Measurements from ENCODE around the gene ZNF428. TPM values are rescaled to one million over a fixed set of nuclear protein-coding genes. Genes with fewer than 3 reads are reported as not detected.

Gene ZNF428
- total and polyA plus RNA-seq, 2 of the 4 experiments (the other 2 are of a cell fraction) = 9.9 to 32.3 TPM

GRCh38 chr19:43586346-43586745 lies 33.1 kb downstream of the ZNF428 start:
- TF ChIP-seq FOS (IDR thresholded peaks at IDR 0.05; ENCODE audit: low read depth, low read length) = no peak
- TF ChIP-seq CEBPB (IDR thresholded peaks at IDR 0.05; ENCODE audit: low read depth, low read length) = no peak
- no peak for TF ChIP-seq MAFK (IDR thresholded peaks at IDR 0.05; ENCODE audit: low read depth, low read length)
- no peak for TF ChIP-seq MXI1 (IDR thresholded peaks at IDR 0.05; ENCODE audit: borderline replicate concordance, low read depth, low read length)
- no peak for TF ChIP-seq POLR2A (IDR thresholded peaks at IDR 0.05; ENCODE audit: low read depth, low read length)
- no peak for TF ChIP-seq RFX5 (IDR thresholded peaks at IDR 0.05; ENCODE audit: low read depth, low read length)
- TF ChIP-seq, protein P1, sequence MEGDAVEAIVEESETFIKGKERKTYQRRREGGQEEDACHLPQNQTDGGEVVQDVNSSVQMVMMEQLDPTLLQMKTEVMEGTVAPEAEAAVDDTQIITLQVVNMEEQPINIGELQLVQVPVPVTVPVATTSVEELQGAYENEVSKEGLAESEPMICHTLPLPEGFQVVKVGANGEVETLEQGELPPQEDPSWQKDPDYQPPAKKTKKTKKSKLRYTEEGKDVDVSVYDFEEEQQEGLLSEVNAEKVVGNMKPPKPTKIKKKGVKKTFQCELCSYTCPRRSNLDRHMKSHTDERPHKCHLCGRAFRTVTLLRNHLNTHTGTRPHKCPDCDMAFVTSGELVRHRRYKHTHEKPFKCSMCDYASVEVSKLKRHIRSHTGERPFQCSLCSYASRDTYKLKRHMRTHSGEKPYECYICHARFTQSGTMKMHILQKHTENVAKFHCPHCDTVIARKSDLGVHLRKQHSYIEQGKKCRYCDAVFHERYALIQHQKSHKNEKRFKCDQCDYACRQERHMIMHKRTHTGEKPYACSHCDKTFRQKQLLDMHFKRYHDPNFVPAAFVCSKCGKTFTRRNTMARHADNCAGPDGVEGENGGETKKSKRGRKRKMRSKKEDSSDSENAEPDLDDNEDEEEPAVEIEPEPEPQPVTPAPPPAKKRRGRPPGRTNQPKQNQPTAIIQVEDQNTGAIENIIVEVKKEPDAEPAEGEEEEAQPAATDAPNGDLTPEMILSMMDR (conservative IDR thresholded peaks at IDR 0.05; ENCODE audit: low read depth, low read length) = no peak
- TF ChIP-seq BHLHE40 (IDR thresholded peaks at IDR 0.05; ENCODE audit: low read depth, low read length) = no peak
- no peak for TF ChIP-seq CHD1 (IDR thresholded peaks at IDR 0.05; ENCODE audit: low read depth, low read length)
- TF ChIP-seq NFE2L2 (IDR thresholded peaks at IDR 0.05; ENCODE audit: low read depth, low read length) = no peak
- no peak for TF ChIP-seq RAD21 (IDR thresholded peaks at IDR 0.05; ENCODE audit: low read length)
- no peak for TF ChIP-seq MAZ (IDR thresholded peaks at IDR 0.05; ENCODE audit: borderline replicate concordance, low read depth, low read length)
- no peak for TF ChIP-seq RCOR1 (IDR thresholded peaks at IDR 0.05; ENCODE audit: insufficient replicate concordance, low read length)
- no peak for TF ChIP-seq SMC3 (IDR thresholded peaks at IDR 0.05; ENCODE audit: low read depth, low read length)
- dilution Hi-C loops (cut with HindIII; ENCODE audit: low sequenced_read_pairs, unreplicated experiment) = no loop called here
- Histone ChIP-seq H2AFZ (replicated peaks; ENCODE audit: low read length, poor library complexity) (no peak overlapping the region), H2BK120ac (ENCODE audit: low read depth, low read length) (no peak overlapping the region), H2BK5ac (ENCODE audit: low read depth, low read length, poor library complexity, severe bottlenecking) (no peak overlapping the region), H3K27me3 (ENCODE audit: control insufficient read depth, insufficient read depth, low read length) (no peaks in the 10 kb centered on the region), H3K9me1 (ENCODE audit: insufficient read depth, low read length) (peaks cover 11% of the 10 kb centered on the region), H4K91ac (ENCODE audit: insufficient read depth, low read depth, low read length) (no peak overlapping the region), H3K4me2 (ENCODE audit: low read depth, low read length) (no peak overlapping the region), H3K56ac (ENCODE audit: extremely low read depth, insufficient read depth, low read length) (no peak overlapping the region), H4K8ac (ENCODE audit: low read depth in 2 of 2, low read length in 2 of 2) (no peak overlapping the region), H3K36me3 (ENCODE audit: control insufficient read depth, insufficient read depth, low read length) (peaks cover 28% of the 10 kb centered on the region), H2AK5ac (ENCODE audit: low read depth, low read length) (no peak overlapping the region), H3K4me3 (ENCODE audit: insufficient read depth, low read depth, low read length) (no peak overlapping the region), H2BK20ac (ENCODE audit: low read depth, low read length) (no peak overlapping the region), H3K4ac (ENCODE audit: low read depth, low read length) (no peak overlapping the region), H3K9ac (ENCODE audit: low read depth, low read length) (no peak overlapping the region), H3K14ac (replicated peaks; ENCODE audit: low read depth, low read length) (no peak overlapping the region), H3K18ac (ENCODE audit: low read depth, low read length) (no peak overlapping the region), H2AK9ac (replicated peaks; ENCODE audit: low read depth, low read length, poor library complexity) (no peak overlapping the region), H4K5ac (ENCODE audit: low read depth, low read length) (no peak overlapping the region), H3K23ac (ENCODE audit: low read depth, low read length) (no peak overlapping the region), H3K4me1 (ENCODE audit: control insufficient read depth, insufficient read depth, low read length) (no peaks in the 10 kb centered on the region), H3K27ac (ENCODE audit: insufficient read depth, low read length) (no peak overlapping the region), H2BK15ac (ENCODE audit: low read depth, low read length) (no peak overlapping the region), H3K9me3 (ENCODE audit: control insufficient read depth, insufficient read depth, low read length) (no peaks in the 10 kb centered on the region), H4K20me1 (ENCODE audit: insufficient read depth, low read length) (peaks cover 10% of the 10 kb centered on the region), H3K79me1 (ENCODE audit: low read depth in 1 of 2, low read length in 2 of 2) (peaks cover 11 to 45% of the 10 kb centered on the region in 2 experiments)
- in situ Hi-C loops (cut with MboI; ENCODE audit: low sequenced_read_pairs) = no loop called here
- CTCF ChIA-PET = interaction anchor here (1.0 kb wide), 1 partner anchor 9 kb away, joined by 3 read pairs; no protein-coding TSS in a partner anchor
- POLR2A ChIA-PET (ENCODE audit: unreplicated experiment) = no interaction called here
- no peak for DNase-seq
- intact Hi-C loops (cut with micrococcal nuclease) = no loop called here
- ATAC-seq (ENCODE audit: low read depth) = no peak
- no TSS peak for BruUV-seq (replicated peaks)
- 100% methylated on average over 1 of the region's 2 CpGs; no CpG with 5 or more reads in 1 of the 2 experiments for WGBS, 2 experiments (ENCODE audit: extremely low coverage in 2 of 2, insufficient read length in 1 of 2)

Measured in IMR-90 (cell line).